ENCODE results near the gene GAST. TPM values are rescaled to one million over a fixed set of nuclear protein-coding genes. Genes with fewer than 3 reads are reported as not detected.

GAST gene, protein sequence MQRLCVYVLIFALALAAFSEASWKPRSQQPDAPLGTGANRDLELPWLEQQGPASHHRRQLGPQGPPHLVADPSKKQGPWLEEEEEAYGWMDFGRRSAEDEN
- total RNA-seq, result not detected
- not detected for polyA plus RNA-seq

- intact Hi-C loops (cut with DNase I), result no loop called here
- no peak within 1 kb of the TSS for H3K27ac ChIP-seq
- no peak for FAIRE-seq
- 80 to 95% methylated on average over 12 of the region's 12 CpGs for WGBS, 2 donors
- DNase-seq, result no peak
- H3K27me3 ChIP-seq, result no peaks in the 10 kb centered on the region
- ATAC-seq, result no peak
- H3K4me3 ChIP-seq, result no peak within 1 kb of the TSS
- H3K36me3 ChIP-seq, result no peaks in the 10 kb centered on the region
- H3K9me3 ChIP-seq, result no peaks in the 10 kb centered on the region
- TF ChIP-seq, protein P1, sequence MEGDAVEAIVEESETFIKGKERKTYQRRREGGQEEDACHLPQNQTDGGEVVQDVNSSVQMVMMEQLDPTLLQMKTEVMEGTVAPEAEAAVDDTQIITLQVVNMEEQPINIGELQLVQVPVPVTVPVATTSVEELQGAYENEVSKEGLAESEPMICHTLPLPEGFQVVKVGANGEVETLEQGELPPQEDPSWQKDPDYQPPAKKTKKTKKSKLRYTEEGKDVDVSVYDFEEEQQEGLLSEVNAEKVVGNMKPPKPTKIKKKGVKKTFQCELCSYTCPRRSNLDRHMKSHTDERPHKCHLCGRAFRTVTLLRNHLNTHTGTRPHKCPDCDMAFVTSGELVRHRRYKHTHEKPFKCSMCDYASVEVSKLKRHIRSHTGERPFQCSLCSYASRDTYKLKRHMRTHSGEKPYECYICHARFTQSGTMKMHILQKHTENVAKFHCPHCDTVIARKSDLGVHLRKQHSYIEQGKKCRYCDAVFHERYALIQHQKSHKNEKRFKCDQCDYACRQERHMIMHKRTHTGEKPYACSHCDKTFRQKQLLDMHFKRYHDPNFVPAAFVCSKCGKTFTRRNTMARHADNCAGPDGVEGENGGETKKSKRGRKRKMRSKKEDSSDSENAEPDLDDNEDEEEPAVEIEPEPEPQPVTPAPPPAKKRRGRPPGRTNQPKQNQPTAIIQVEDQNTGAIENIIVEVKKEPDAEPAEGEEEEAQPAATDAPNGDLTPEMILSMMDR (IDR thresholded peaks at IDR 0.05), result no peak
- H3K4me1 ChIP-seq, result no peaks in the 10 kb centered on the region
Observed at GRCh38 chr17:41711669-41712400, at the start of gene GAST. Gene GAST (plus strand): TSS chr17:41712331. CDS start chr17:41715437, 3,106 bp downstream.

DNA sequence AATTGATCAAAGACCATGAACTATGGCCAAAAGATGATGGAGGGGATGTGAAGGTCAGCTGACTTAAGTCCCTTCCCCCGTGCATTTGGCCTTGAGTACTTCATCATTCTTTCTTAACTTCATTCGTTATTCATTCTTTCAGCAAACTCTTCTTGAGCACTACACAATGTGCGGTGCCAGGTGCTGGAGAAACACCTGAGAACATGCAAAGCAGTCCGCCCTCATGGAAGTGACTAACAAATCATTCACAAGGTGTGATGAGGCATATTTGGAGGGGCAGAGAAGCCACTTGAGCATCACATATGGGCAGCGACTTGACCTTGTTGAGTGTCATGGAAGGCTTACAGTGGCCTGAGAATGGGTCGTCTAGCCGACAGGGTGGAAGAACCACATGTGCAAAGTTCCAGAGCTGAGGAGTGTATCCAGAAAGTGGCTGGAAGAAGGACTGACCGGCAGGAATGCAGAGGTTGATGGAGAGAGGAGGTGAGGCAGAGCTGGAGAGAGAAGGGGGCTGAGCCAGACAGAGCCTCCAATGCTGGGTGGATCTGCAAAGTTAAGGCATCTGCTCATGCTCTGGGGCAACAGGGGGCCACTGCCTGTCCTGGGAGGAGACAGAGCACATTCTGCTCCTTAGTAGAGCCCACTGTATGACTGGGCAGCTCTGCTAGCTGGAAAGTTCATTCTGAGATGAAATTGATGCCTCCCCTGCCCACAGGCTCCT is 48.5 kb upstream of the GAST start:
- peaks cover 0 to 6% (median 0%) of the 10 kb centered on the region in 3 donors for H3K4me1 ChIP-seq
- TF ChIP-seq, protein P1 (IDR thresholded peaks at IDR 0.05), result no peak
- H3K27ac ChIP-seq, result no peak overlapping the region
- H3K36me3 ChIP-seq, result no peaks in the 10 kb centered on the region
- FAIRE-seq (no peak), DNase-seq (no peak), ATAC-seq (no peak)
- no peaks in the 10 kb centered on the region for H3K9me3 ChIP-seq
- 59 to 65% methylated on average over 8 of the region's 8 CpGs for WGBS, 2 donors
- no peaks in the 10 kb centered on the region for H3K27me3 ChIP-seq
- no peak overlapping the region for H3K4me3 ChIP-seq
- intact Hi-C loops (cut with DNase I), result loop anchor here in 1 of 3 donors (10.0 kb wide), 2 partner anchors 759 to 1049 kb away; no protein-coding TSS in a partner anchor

GRCh38 chr17:41664172-41664457 is 48.0 kb upstream of the GAST start:
- DNase-seq (no peak), ATAC-seq (no peak), FAIRE-seq (no peak)
- WGBS, 2 donors, result 76 to 87% methylated on average over 2 of the region's 2 CpGs
- no peaks in the 10 kb centered on the region for H3K27me3 ChIP-seq
- H3K4me1 ChIP-seq, result peaks cover 0 to 6% (median 0%) of the 10 kb centered on the region in 3 donors
- no peaks in the 10 kb centered on the region for H3K36me3 ChIP-seq
- H3K4me3 ChIP-seq, result no peak overlapping the region
- intact Hi-C loops (cut with DNase I), result loop anchor here in 1 of 3 donors (10.0 kb wide), 2 partner anchors 759 to 1049 kb away; no protein-coding TSS in a partner anchor
- H3K9me3 ChIP-seq, result no peaks in the 10 kb centered on the region
- no peak overlapping the region for H3K27ac ChIP-seq
- TF ChIP-seq, protein P1 (IDR thresholded peaks at IDR 0.05), result no peak

- H3K27me3 ChIP-seq, result no peaks in the 10 kb centered on the region
- H3K9me3 ChIP-seq, result no peaks in the 10 kb centered on the region
- ATAC-seq (no peak), DNase-seq (peak in 3 of 6 donors; percentile 41 to 67 (median 43)), FAIRE-seq (no peak)
- H3K27ac ChIP-seq, result peak overlapping the region in 3 of 4 donors; percentile 78 to 92 (median 85)
- TF ChIP-seq, protein P1 (IDR thresholded peaks at IDR 0.05), result no peak
- peak overlapping the region in 2 of 4 donors; percentile 44 to 49 for H3K4me3 ChIP-seq
- H3K4me1 ChIP-seq, result peaks cover 0 to 6% (median 0%) of the 10 kb centered on the region in 3 donors
- H3K36me3 ChIP-seq, result no peaks in the 10 kb centered on the region
- intact Hi-C loops (cut with DNase I), result loop anchor here in 1 of 3 donors (10.0 kb wide), 2 partner anchors 760 to 1050 kb away; no protein-coding TSS in a partner anchor
- WGBS, 2 donors, result 35% methylated on average over 15 of the region's 15 CpGs
Observed at GRCh38 chr17:41664587-41665565, 47.3 kb upstream of the GAST start.

Measured in pancreas (tissue), 10 donors.